Measurements from ENCODE around the gene VTI1A. TPM values are rescaled to one million over a fixed set of nuclear protein-coding genes. Genes with fewer than 3 reads are reported as not detected.

The VTI1A gene
- total and polyA plus RNA-seq, 2 of the 8 experiments (the other 6 are each of a cell fraction or from before 2014, with no cell fraction given) = 6.0 to 20.0 TPM

- H3K4me1 ChIP-seq (replicated peaks in 1 of 4; ENCODE audit: control insufficient read depth in 3 of 4, insufficient read depth in 4 of 4, low read length in 3 of 4) = peaks cover 0 to 4% (median 0%) of the 10 kb centered on the region in 4 experiments; a peak in 1 of 7 replicates
- H4K20me1 ChIP-seq (replicated peaks in 1 of 2; ENCODE audit: control insufficient read depth in 1 of 2, insufficient read depth in 2 of 2, low read length in 2 of 2) = no peaks in the 10 kb centered on the region
- H3K4me3 ChIP-seq (ENCODE audit: extremely low read depth in 1 of 4, insufficient read depth in 2 of 4, low read depth in 3 of 4, low read length in 4 of 4) = no peak overlapping the region
- no peaks in the 10 kb centered on the region for H3K9me3 ChIP-seq (ENCODE audit: insufficient read depth in 2 of 2, low read depth in 1 of 2, low read length in 1 of 2)
- H3K56ac ChIP-seq (replicated peaks; ENCODE audit: insufficient read length, low read depth, low read length) = no peak overlapping the region
- no peaks in the 10 kb centered on the region for H3K36me3 ChIP-seq (ENCODE audit: control insufficient read depth in 2 of 4, insufficient read depth in 4 of 4, low read length in 3 of 4)
- no peak overlapping the region for H3K27ac ChIP-seq (ENCODE audit: low read depth, low read length)
- no peak overlapping the region for H2BK120ac ChIP-seq (replicated peaks; ENCODE audit: low read depth, low read length)
- CTCF ChIA-PET (ENCODE audit: partially characterized antibody) = interaction anchor here (0.6 to 1.5 kb wide), 2 partner anchors 50 to 269 kb away, joined by 3 read pairs; no protein-coding TSS in a partner anchor
- no peak overlapping the region for H2BK20ac ChIP-seq (ENCODE audit: low read length)
- no peak overlapping the region for H3K18ac ChIP-seq (ENCODE audit: extremely low read depth, low read length)
- no peaks in the 10 kb centered on the region for H3K23me2 ChIP-seq (ENCODE audit: low read depth, low read length)
- H4K5ac ChIP-seq (ENCODE audit: insufficient read length, low read depth, low read length) = no peak overlapping the region
- H3K79me1 ChIP-seq (ENCODE audit: low read depth, low read length) = no peaks in the 10 kb centered on the region
- no peak overlapping the region for H2BK12ac ChIP-seq (ENCODE audit: low read depth, low read length)
- no peak overlapping the region for H3K23ac ChIP-seq (ENCODE audit: insufficient read length)
- no peaks in the 10 kb centered on the region for H3K27me3 ChIP-seq (replicated peaks in 1 of 4; ENCODE audit: control insufficient read depth in 3 of 4, extremely low read depth in 1 of 4, insufficient read depth in 3 of 4, low read length in 3 of 4)
- WGBS, 2 experiments (ENCODE audit: extremely low coverage in 1 of 2, insufficient coverage in 1 of 2, insufficient read length in 1 of 2, insufficient replicate concordance in 2 of 2, low coverage in 1 of 2, low lambda C conversion rate in 2 of 2, missing lambda C conversion rate in 1 of 2) = 85% methylated on average over 3 of the region's 3 CpGs; no CpG with 5 or more reads in 1 of the 2 experiments
- H4K8ac ChIP-seq (ENCODE audit: extremely low read depth, insufficient read depth, low read length) = no peak overlapping the region
- H2BK5ac ChIP-seq (ENCODE audit: low read depth, low read length) = no peak overlapping the region
- no peaks in the 10 kb centered on the region for H3K79me2 ChIP-seq (ENCODE audit: control insufficient read depth in 1 of 2, insufficient read depth in 2 of 2, low read length in 2 of 2)
- DNase-seq (ENCODE audit: low read depth in 1 of 2, low spot score in 2 of 2) (no peak), FAIRE-seq (no peak)
- no peak overlapping the region for H3K4ac ChIP-seq (replicated peaks; ENCODE audit: insufficient read length, low read depth, low read length)
- H2AFZ ChIP-seq (ENCODE audit: low read length) = no peak overlapping the region
- H4K91ac ChIP-seq (replicated peaks; ENCODE audit: insufficient read length, low read length) = no peak overlapping the region
- no peak overlapping the region for H3K14ac ChIP-seq (ENCODE audit: insufficient read length)
- no peak overlapping the region for H3K4me2 ChIP-seq (ENCODE audit: insufficient read depth in 1 of 2, low read depth in 2 of 2, low read length in 2 of 2)
- no peak overlapping the region for H2BK15ac ChIP-seq (ENCODE audit: low read length)
- no peak overlapping the region for H3K9ac ChIP-seq (replicated peaks in 1 of 4; ENCODE audit: extremely low read depth in 1 of 4, low read depth in 3 of 4, low read length in 3 of 4)
- H2AK5ac ChIP-seq (ENCODE audit: low read depth, low read length) = no peak overlapping the region
- POLR2A ChIA-PET (ENCODE audit: partially characterized antibody) = interaction anchor here (0.6 to 0.9 kb wide), 2 partner anchors 9 to 29 kb away, joined by 3 to 4 read pairs; no protein-coding TSS in a partner anchor
- TF ChIP-seq ZNF274 (IDR thresholded peaks at IDR 0.05; ENCODE audit: borderline replicate concordance, extremely low read depth, low read length) (no peak), KDM4A (IDR thresholded peaks at IDR 0.05; ENCODE audit: low read depth, low read length, severe bottlenecking) (no peak), SUZ12 (IDR thresholded peaks at IDR 0.05; ENCODE audit: low read length) (no peak), NRF1 (IDR thresholded peaks at IDR 0.05; ENCODE audit: low read depth, low read length) (no peak), SP2 (IDR thresholded peaks at IDR 0.05; ENCODE audit: low read length) (no peak), POU5F1 (IDR thresholded peaks at IDR 0.05; ENCODE audit: low read depth, low read length) (no peak), SP4 (IDR thresholded peaks at IDR 0.05; ENCODE audit: low read length) (no peak), RBBP5 (IDR thresholded peaks at IDR 0.05; ENCODE audit: borderline replicate concordance, low read depth, low read length) (no peak), TBP (IDR thresholded peaks at IDR 0.05; ENCODE audit: low read depth, low read length) (no peak), HDAC2 (IDR thresholded peaks at IDR 0.05; ENCODE audit: borderline replicate concordance in 1 of 2, low read depth in 2 of 2, low read length in 2 of 2) (no peak), RAD21 (IDR thresholded peaks at IDR 0.05 in 1 of 2, conservative IDR thresholded peaks at IDR 0.05 in 1 of 2; ENCODE audit: low read depth in 2 of 2, low read length in 2 of 2) (no peak), TAF1 (IDR thresholded peaks at IDR 0.05; ENCODE audit: low read depth, low read length) (no peak)
- TF ChIP-seq, protein P1, sequence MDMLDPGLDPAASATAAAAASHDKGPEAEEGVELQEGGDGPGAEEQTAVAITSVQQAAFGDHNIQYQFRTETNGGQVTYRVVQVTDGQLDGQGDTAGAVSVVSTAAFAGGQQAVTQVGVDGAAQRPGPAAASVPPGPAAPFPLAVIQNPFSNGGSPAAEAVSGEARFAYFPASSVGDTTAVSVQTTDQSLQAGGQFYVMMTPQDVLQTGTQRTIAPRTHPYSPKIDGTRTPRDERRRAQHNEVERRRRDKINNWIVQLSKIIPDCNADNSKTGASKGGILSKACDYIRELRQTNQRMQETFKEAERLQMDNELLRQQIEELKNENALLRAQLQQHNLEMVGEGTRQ (IDR thresholded peaks at IDR 0.05; ENCODE audit: low read length) = no peak
These were observed 193.6 kb downstream of the VTI1A start for GRCh38 chr10:112640638-112641037.
